ENCODE results near the gene OR10A5. TPM values are rescaled to one million over a fixed set of nuclear protein-coding genes. Genes with fewer than 3 reads are reported as not detected.

The OR10A5 gene
- total RNA-seq, 1 donor from 2014 or later: not detected

DNA sequence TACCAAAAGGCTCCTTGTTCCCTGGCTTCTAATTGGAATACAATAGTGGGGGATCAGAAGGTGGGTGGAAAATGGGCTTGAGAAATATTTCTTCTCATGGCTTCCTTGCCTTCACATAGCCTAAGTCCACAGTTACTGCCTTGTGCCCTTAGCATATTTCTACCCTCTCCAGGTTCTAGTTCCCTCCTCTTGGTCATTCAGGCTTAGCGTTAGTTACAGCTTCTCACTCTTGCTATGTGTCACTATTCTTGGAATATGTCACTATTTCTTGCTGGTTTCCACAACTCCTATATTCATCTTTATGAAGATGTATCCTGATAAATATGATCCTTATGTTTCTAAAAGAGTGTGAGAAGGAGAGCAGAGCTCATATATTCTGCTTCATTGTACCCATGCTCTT lies 44.4 kb downstream of the OR10A5 start:
- no peak overlapping the region for H3K4me3 ChIP-seq (ENCODE audit: low read depth, low read length)
- DNase-seq (ENCODE audit: low read depth): no peak
- TF ChIP-seq, protein P1, sequence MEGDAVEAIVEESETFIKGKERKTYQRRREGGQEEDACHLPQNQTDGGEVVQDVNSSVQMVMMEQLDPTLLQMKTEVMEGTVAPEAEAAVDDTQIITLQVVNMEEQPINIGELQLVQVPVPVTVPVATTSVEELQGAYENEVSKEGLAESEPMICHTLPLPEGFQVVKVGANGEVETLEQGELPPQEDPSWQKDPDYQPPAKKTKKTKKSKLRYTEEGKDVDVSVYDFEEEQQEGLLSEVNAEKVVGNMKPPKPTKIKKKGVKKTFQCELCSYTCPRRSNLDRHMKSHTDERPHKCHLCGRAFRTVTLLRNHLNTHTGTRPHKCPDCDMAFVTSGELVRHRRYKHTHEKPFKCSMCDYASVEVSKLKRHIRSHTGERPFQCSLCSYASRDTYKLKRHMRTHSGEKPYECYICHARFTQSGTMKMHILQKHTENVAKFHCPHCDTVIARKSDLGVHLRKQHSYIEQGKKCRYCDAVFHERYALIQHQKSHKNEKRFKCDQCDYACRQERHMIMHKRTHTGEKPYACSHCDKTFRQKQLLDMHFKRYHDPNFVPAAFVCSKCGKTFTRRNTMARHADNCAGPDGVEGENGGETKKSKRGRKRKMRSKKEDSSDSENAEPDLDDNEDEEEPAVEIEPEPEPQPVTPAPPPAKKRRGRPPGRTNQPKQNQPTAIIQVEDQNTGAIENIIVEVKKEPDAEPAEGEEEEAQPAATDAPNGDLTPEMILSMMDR (conservative IDR thresholded peaks at IDR 0.05; ENCODE audit: low read depth, low read length): no peak

GRCh38 chr11:6892400-6892799 lies 46.9 kb downstream of the OR10A5 start, which contains the start of gene OR2D2:
OR2D2 (minus strand) TSS chr11:6892500; CDS start chr11:6892500, 0 bp downstream.
- no peak for DNase-seq (ENCODE audit: low read depth)
- H3K4me3 ChIP-seq (ENCODE audit: low read depth, low read length): no peak within 1 kb of the TSS
- TF ChIP-seq, protein P1 (conservative IDR thresholded peaks at IDR 0.05; ENCODE audit: low read depth, low read length): no peak

- TF ChIP-seq, protein P1 (conservative IDR thresholded peaks at IDR 0.05; ENCODE audit: low read depth, low read length): no peak
- DNase-seq (ENCODE audit: low read depth): no peak
- H3K4me3 ChIP-seq (ENCODE audit: low read depth, low read length): no peak overlapping the region
Observed at GRCh38 chr11:6894097-6894496, 48.6 kb downstream of the OR10A5 start.

DNA sequence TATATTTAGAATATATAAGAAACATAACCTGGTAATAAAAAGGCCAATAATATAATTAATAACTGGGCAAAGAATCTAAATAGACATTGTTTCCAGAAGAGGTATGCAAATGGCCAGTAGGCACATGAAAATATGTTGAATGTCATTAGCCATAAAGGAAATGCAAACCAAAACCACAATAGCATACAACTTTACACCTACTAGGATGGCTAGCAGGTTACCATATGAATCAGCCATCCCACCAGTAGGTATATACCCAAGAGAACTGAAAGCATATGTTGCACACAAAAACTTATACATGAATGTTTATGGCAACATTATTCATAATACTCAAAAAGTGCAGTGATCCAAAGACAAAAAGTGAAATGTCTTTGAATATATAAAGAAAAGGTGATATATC lies 49.5 kb downstream of the OR10A5 start:
- DNase-seq (ENCODE audit: low read depth): no peak
- TF ChIP-seq, protein P1 (conservative IDR thresholded peaks at IDR 0.05; ENCODE audit: low read depth, low read length): no peak
- no peak overlapping the region for H3K4me3 ChIP-seq (ENCODE audit: low read depth, low read length)

Other genes starting within 250 kb of the OR10A5 start
- gene RRP8, start 242.1 kb upstream of the OR10A5 start, total RNA-seq: 6.7 and 20.5 TPM in 2 replicates
- gene ILK, start 241.9 kb upstream of the OR10A5 start, total RNA-seq: 118 and 184 TPM in 2 replicates
- gene TAF10, start 233.5 kb upstream of the OR10A5 start, total RNA-seq: 108 and 205 TPM in 2 replicates
- gene TPP1, start 226.3 kb upstream of the OR10A5 start, total RNA-seq: 7.4 and 15.4 TPM in 2 replicates
- 1.2 and 1.8 TPM in 2 replicates for gene DCHS1, start 189.9 kb upstream of the OR10A5 start, total RNA-seq
- 44.7 and 62.6 TPM in 2 replicates for gene MRPL17, start 162.3 kb upstream of the OR10A5 start, total RNA-seq
- 0.14 TPM in 1 of 2 replicates, not detected in the other for gene OR2AG2, start 73.7 kb upstream of the OR10A5 start, total RNA-seq
- not detected in 2 replicates for gene OR2AG1, start 62.7 kb upstream of the OR10A5 start, total RNA-seq
- 0.07 TPM in 1 of 2 replicates, not detected in the other for gene OR6A2, start 46.0 kb upstream of the OR10A5 start, total RNA-seq
- not detected in 2 replicates for gene OR10A2, start 17.4 kb downstream of the OR10A5 start, total RNA-seq
- gene OR10A4, start 30.9 kb downstream of the OR10A5 start, total RNA-seq: not detected in 2 replicates
- gene OR2D2, start 46.8 kb downstream of the OR10A5 start, total RNA-seq: 0.35 TPM in 1 of 2 replicates, not detected in the other
- not detected in 2 replicates for gene OR2D3, start 75.3 kb downstream of the OR10A5 start, total RNA-seq
- 2.8 and 5.6 TPM in 2 replicates for gene ZNF215, start 80.7 kb downstream of the OR10A5 start, total RNA-seq
- gene ZNF214, start 174.7 kb downstream of the OR10A5 start, total RNA-seq: 1.1 and 1.5 TPM in 2 replicates
- gene NLRP14, start 174.8 kb downstream of the OR10A5 start, total RNA-seq: 0.23 TPM in 1 of 2 replicates, not detected in the other
- 0.14 TPM in 1 of 2 replicates, not detected in the other for gene RBMXL2, start 243.3 kb downstream of the OR10A5 start, total RNA-seq